Liver (tissue), 9 donors: ENCODE results near the gene TLR8. TPM values are rescaled to one million over a fixed set of nuclear protein-coding genes. Genes with fewer than 3 reads are reported as not detected.

ENCODE experiments used
- DNase-seq: peaks from one replicate; pipeline ENCODE4 v3.0.0-alpha.2; 2017; ENCODE audit warnings: low spot score
- H3K27ac ChIP-seq, 2 donors: one replicate each; pipeline ENCODE4 v1.7.0; 2013; ENCODE audit warnings: inconsistent platforms in 2 of 2, low read length in 2 of 2, control low read depth in 1 of 2, low read depth in 1 of 2, mild to moderate bottlenecking in 1 of 2
- H3K27me3 ChIP-seq, 4 donors: one replicate each; pipeline versions ENCODE4 v1.6.1 to v1.7.0; 2013; ENCODE audit warnings: low read length in 3 of 4, inconsistent platforms in 1 of 4, mild to moderate bottlenecking in 1 of 4, moderate library complexity in 1 of 4; ENCODE audit not compliant: control insufficient read depth in 4 of 4, insufficient read depth in 4 of 4
- H3K36me3 ChIP-seq, 4 donors: one replicate each; pipeline versions ENCODE4 v1.6.1 to v1.7.0; 2013; ENCODE audit warnings: low read length in 3 of 4, mild to moderate bottlenecking in 3 of 4, low read depth in 1 of 4, moderate library complexity in 1 of 4; ENCODE audit not compliant: control insufficient read depth in 4 of 4, insufficient read depth in 3 of 4
- H3K4me1 ChIP-seq, 4 donors: one replicate each; pipeline versions ENCODE4 v1.6.1 to v1.7.0; 2013; ENCODE audit warnings: low read length in 3 of 4, mild to moderate bottlenecking in 3 of 4, moderate library complexity in 1 of 4; ENCODE audit not compliant: control insufficient read depth in 4 of 4, insufficient read depth in 4 of 4
- H3K4me3 ChIP-seq, 3 donors: one replicate each; pipeline versions ENCODE4 v1.6.1 to v1.7.0; 2013; ENCODE audit warnings: low read length in 3 of 3, control low read depth in 1 of 3, low read depth in 1 of 3, mild to moderate bottlenecking in 1 of 3
- H3K9ac ChIP-seq, 2 donors: one replicate each; pipeline ENCODE4 v1.7.0; 2013; ENCODE audit warnings: low read length in 2 of 2, mild to moderate bottlenecking in 2 of 2, moderate library complexity in 2 of 2, control low read depth in 1 of 2, low read depth in 1 of 2
- H3K9me3 ChIP-seq, 4 donors: one replicate each; pipeline versions ENCODE4 v1.6.1 to v1.7.0; 2013; ENCODE audit warnings: low read length in 3 of 4; ENCODE audit not compliant: control insufficient read depth in 4 of 4
- CTCF ChIP-seq: fragments of 150-350 bp; IDR thresholded peaks from 2 replicates; pipeline ENCODE4 v1.5.1; 2017; ENCODE audit warnings: improper control_type of control experiment, low read depth, low read length; ENCODE audit not compliant: missing input control
- FOXA2 ChIP-seq: IDR thresholded peaks from 2 replicates; pipeline ENCODE4 v1.6.1; 2016; ENCODE audit warnings: antibody characterized with exemption
- HNF4G ChIP-seq: IDR thresholded peaks from 2 replicates; pipeline ENCODE4 v1.6.1; 2016; ENCODE audit warnings: antibody characterized with exemption
- NR2F2 ChIP-seq: IDR thresholded peaks from 2 replicates; pipeline ENCODE4 v1.6.1; 2016; ENCODE audit warnings: antibody characterized with exemption
- RAD21 ChIP-seq, 2 donors: IDR thresholded peaks; 2 replicates each; pipeline ENCODE4 v1.6.1; 2016; ENCODE audit warnings: antibody characterized with exemption in 2 of 2, mild to moderate bottlenecking in 2 of 2
- RXRA ChIP-seq, 2 donors: IDR thresholded peaks; 2 replicates each; pipeline ENCODE4 v1.6.1; 2017 to 2018; ENCODE audit warnings: antibody characterized with exemption in 2 of 2, mild to moderate bottlenecking in 1 of 2
- SP1 ChIP-seq: IDR thresholded peaks from 2 replicates; pipeline ENCODE4 v1.6.1; 2018; ENCODE audit warnings: antibody characterized with exemption, mild to moderate bottlenecking
- TAF1 ChIP-seq: conservative IDR thresholded peaks from 2 replicates; pipeline ENCODE4 v1.6.1; 2016; ENCODE audit warnings: antibody characterized with exemption, mild to moderate bottlenecking
- ZBTB33 ChIP-seq: IDR thresholded peaks from 2 replicates; pipeline ENCODE4 v1.6.1; 2016; ENCODE audit warnings: antibody characterized with exemption
- WGBS: extraction: QIAGEN DNeasy Blood & Tissue Kit; methylation state at CpG from one replicate; pipeline ENCODE4 v1.1.7; 2013; 5-methylcytosine and 5-hydroxymethylcytosine counted together
- polyA plus RNA-seq, 2 donors: library from polyadenylated mRNA; stranded (reverse) in 1 of 2; unstranded in 1 of 2; fragments of 200-250 nt in 1 of 2; fragments of >200 nt in 1 of 2; fragmentation: Nextera tagmentation in 1 of 2; extraction: Ambion mirVana in 1 of 2; gene quantifications; one replicate each; pipeline versions ENCODE4 v1.2.1 to v1.2.3, GENCODE V29; 2013 to 2015
- total RNA-seq, 2 donors: library from RNA; depleted of rRNA; stranded (reverse); fragments of >200 nt; gene quantifications; one replicate each; pipeline ENCODE4 v1.2.3, GENCODE V29; 2014
- TF ChIP-seq, protein P1 (sequence below): IDR thresholded peaks from 2 replicates; pipeline ENCODE4 v1.6.1; 2016; ENCODE audit warnings: antibody characterized with exemption
- TF ChIP-seq, protein P2 (sequence below): IDR thresholded peaks from 2 replicates; pipeline ENCODE4 v1.6.1; 2016; ENCODE audit warnings: antibody characterized with exemption, mild to moderate bottlenecking
- TF ChIP-seq, protein P3 (sequence below): IDR thresholded peaks from 2 replicates; pipeline ENCODE4 v1.6.1; 2016; ENCODE audit warnings: antibody characterized with exemption
- donor health status: healthy.
- donor health status: healthy.
- donor health status: healthy.
- donor health status: healthy.
- donor health status: healthy.

TLR8 gene
- total and polyA plus RNA-seq, 4 donors: 0.28 to 4.6 (median 2.1) TPM

DNA sequence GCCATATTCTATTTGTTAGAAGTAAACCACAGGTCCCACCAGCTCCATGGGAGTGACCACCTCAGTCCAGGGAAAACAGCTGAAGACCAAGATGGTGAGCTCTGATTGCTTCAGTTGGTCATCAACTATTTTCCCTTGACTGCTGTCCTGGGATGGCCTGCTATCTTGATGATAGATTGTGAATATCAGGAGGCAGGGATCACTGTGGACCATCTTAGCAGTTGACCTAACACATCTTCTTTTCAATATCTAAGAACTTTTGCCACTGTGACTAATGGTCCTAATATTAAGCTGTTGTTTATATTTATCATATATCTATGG is 16.1 kb downstream of the TLR8 start:
- DNase-seq: no peak
- H3K27ac ChIP-seq: no peak overlapping the region
- no peaks in the 10 kb centered on the region for H3K9me3 ChIP-seq
- H3K4me1 ChIP-seq: no peaks in the 10 kb centered on the region
- H3K9ac ChIP-seq: no peak overlapping the region
- H3K27me3 ChIP-seq: peaks cover 0 to 3% (median 0%) of the 10 kb centered on the region in 4 donors
- H3K36me3 ChIP-seq: no peaks in the 10 kb centered on the region
- TF ChIP-seq RXRA (IDR thresholded peaks at IDR 0.05) (no peak), CTCF (no peak), NR2F2 (no peak), TAF1 (no peak), HNF4G (no peak), RAD21 (IDR thresholded peaks at IDR 0.05) (no peak), ZBTB33 (no peak), SP1 (no peak)
- TF ChIP-seq, protein P1, sequence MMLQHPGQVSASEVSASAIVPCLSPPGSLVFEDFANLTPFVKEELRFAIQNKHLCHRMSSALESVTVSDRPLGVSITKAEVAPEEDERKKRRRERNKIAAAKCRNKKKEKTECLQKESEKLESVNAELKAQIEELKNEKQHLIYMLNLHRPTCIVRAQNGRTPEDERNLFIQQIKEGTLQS: no peak
- TF ChIP-seq, protein P2, sequence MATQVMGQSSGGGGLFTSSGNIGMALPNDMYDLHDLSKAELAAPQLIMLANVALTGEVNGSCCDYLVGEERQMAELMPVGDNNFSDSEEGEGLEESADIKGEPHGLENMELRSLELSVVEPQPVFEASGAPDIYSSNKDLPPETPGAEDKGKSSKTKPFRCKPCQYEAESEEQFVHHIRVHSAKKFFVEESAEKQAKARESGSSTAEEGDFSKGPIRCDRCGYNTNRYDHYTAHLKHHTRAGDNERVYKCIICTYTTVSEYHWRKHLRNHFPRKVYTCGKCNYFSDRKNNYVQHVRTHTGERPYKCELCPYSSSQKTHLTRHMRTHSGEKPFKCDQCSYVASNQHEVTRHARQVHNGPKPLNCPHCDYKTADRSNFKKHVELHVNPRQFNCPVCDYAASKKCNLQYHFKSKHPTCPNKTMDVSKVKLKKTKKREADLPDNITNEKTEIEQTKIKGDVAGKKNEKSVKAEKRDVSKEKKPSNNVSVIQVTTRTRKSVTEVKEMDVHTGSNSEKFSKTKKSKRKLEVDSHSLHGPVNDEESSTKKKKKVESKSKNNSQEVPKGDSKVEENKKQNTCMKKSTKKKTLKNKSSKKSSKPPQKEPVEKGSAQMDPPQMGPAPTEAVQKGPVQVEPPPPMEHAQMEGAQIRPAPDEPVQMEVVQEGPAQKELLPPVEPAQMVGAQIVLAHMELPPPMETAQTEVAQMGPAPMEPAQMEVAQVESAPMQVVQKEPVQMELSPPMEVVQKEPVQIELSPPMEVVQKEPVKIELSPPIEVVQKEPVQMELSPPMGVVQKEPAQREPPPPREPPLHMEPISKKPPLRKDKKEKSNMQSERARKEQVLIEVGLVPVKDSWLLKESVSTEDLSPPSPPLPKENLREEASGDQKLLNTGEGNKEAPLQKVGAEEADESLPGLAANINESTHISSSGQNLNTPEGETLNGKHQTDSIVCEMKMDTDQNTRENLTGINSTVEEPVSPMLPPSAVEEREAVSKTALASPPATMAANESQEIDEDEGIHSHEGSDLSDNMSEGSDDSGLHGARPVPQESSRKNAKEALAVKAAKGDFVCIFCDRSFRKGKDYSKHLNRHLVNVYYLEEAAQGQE: no peak
- TF ChIP-seq, protein P3, sequence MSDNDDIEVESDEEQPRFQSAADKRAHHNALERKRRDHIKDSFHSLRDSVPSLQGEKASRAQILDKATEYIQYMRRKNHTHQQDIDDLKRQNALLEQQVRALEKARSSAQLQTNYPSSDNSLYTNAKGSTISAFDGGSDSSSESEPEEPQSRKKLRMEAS: no peak
- no peak overlapping the region for H3K4me3 ChIP-seq

GRCh38 chrX:12929701-12930100 is 23.3 kb downstream of the TLR8 start:
- no peaks in the 10 kb centered on the region for H3K27me3 ChIP-seq
- TF ChIP-seq, protein P2: no peak
- TF ChIP-seq CTCF (no peak), FOXA2 (no peak)
- 78% methylated on average over 4 of the region's 4 CpGs for WGBS

More at GRCh38 chrX:12929701-12930100, 23.3 kb downstream of the TLR8 start:
- no peak overlapping the region for H3K9ac ChIP-seq
- DNase-seq: no peak
- H3K4me3 ChIP-seq: no peak overlapping the region
- no peaks in the 10 kb centered on the region for H3K36me3 ChIP-seq
- H3K9me3 ChIP-seq: no peaks in the 10 kb centered on the region
- H3K4me1 ChIP-seq: no peaks in the 10 kb centered on the region
- H3K27ac ChIP-seq: no peak overlapping the region
